Fibroblast of lung (primary cell): ENCODE results near the gene CRACDL. TPM values are rescaled to one million over a fixed set of nuclear protein-coding genes. Genes with fewer than 3 reads are reported as not detected.

ENCODE experiments used
- DNase-seq, 2 donors: peaks; one replicate each; pipeline versions ENCODE4 v3.0.0 to v3.0.0-alpha.2; 2010; ENCODE audit warnings: low read depth in 2 of 2
- H2AFZ ChIP-seq: 2 replicates; pipeline ENCODE4 v1.5.1; 2012; ENCODE audit warnings: low read length, control low read depth, inconsistent platforms
- H3K27ac ChIP-seq: 2 replicates; pipeline ENCODE4 v1.5.1; 2011; ENCODE audit warnings: low read length, control low read depth; ENCODE audit not compliant: insufficient read depth
- H3K27me3 ChIP-seq: 2 replicates; pipeline ENCODE4 v1.5.1; 2011; ENCODE audit warnings: mild to moderate bottlenecking, low read length; ENCODE audit not compliant: control insufficient read depth, insufficient read depth
- H3K36me3 ChIP-seq: 2 replicates; pipeline ENCODE4 v1.5.1; 2011; ENCODE audit warnings: low read length; ENCODE audit not compliant: control insufficient read depth, insufficient read depth
- H3K4me1 ChIP-seq: 2 replicates; pipeline ENCODE4 v1.5.1; 2011; ENCODE audit warnings: low read length; ENCODE audit not compliant: control insufficient read depth, insufficient read depth; ENCODE audit errors: extremely low read depth
- H3K4me2 ChIP-seq: 2 replicates; pipeline ENCODE4 v1.5.1; 2011; ENCODE audit warnings: low read length, control low read depth; ENCODE audit not compliant: insufficient read depth; ENCODE audit errors: extremely low read depth
- H3K4me3 ChIP-seq, 4 experiments: fragments of 200-600 bp in 1 of 4; sonication (generic) in 1 of 4; replicated peaks in 1 of 4; 2 replicates each; pipeline ENCODE4 v1.5.1; 2011 to 2016; ENCODE audit warnings: low read length in 4 of 4, low read depth in 3 of 4, mild to moderate bottlenecking in 3 of 4, control low read depth in 2 of 4, inconsistent platforms in 1 of 4, mixed read lengths in 1 of 4; ENCODE audit not compliant: insufficient read depth in 1 of 4; ENCODE audit errors: control extremely low read depth in 1 of 4
- H3K79me2 ChIP-seq: 2 replicates; pipeline ENCODE4 v1.5.1; 2012; ENCODE audit warnings: mild to moderate bottlenecking, low read length, inconsistent platforms; ENCODE audit not compliant: control insufficient read depth, insufficient read depth
- H3K9ac ChIP-seq: 2 replicates; pipeline ENCODE4 v1.5.1; 2011; ENCODE audit warnings: mild to moderate bottlenecking, low read length, control low read depth; ENCODE audit not compliant: insufficient read depth
- H3K9me3 ChIP-seq: 2 replicates; pipeline ENCODE4 v1.5.1; 2012; ENCODE audit warnings: low read depth, low read length; ENCODE audit not compliant: control insufficient read depth, insufficient read depth
- H4K20me1 ChIP-seq: 2 replicates; pipeline ENCODE4 v1.5.1; 2011; ENCODE audit warnings: low read length; ENCODE audit not compliant: control insufficient read depth, insufficient read depth; ENCODE audit errors: extremely low read depth
- CTCF ChIP-seq, 2 donors: IDR thresholded peaks in 1 of 2; conservative IDR thresholded peaks in 1 of 2; 1 replicate in 1 of 2; 2 replicates in 1 of 2; pipeline ENCODE4 v1.5.1; 2011 to 2012; ENCODE audit warnings: low read length in 2 of 2, control low read depth in 1 of 2, inconsistent platforms in 1 of 2, low read depth in 1 of 2, mild to moderate bottlenecking in 1 of 2
- EZH2 ChIP-seq: IDR thresholded peaks from 2 replicates; pipeline ENCODE4 v1.5.1; 2012; ENCODE audit warnings: low read length, control low read depth, mild to moderate bottlenecking; ENCODE audit errors: missing control alignments
- polyA plus RNA-seq, 2 donors: library from polyadenylated mRNA; depleted of rRNA in 1 of 2; stranded (reverse) in 1 of 2; unstranded in 1 of 2; fragments of >200 nt; gene quantifications; 2 replicates each; pipeline ENCODE4 v1.2.1, GENCODE V29; 2011 to 2012; ENCODE audit warnings: missing spikeins in 1 of 2
- total RNA-seq: library from RNA; depleted of rRNA; stranded (reverse); fragments of >200 nt; gene quantifications from 2 replicates; pipeline ENCODE4 v1.2.1, GENCODE V29; 2014

CRACDL gene
- total and polyA plus RNA-seq, 2 donors (not counting 1 experiment from before 2014, with no cell fraction given) = not detected

GRCh38 chr2:98876741-98877140 lies 59.3 kb downstream of the CRACDL start:
- Histone ChIP-seq H3K9me3 (no peaks in the 10 kb centered on the region), H3K9ac (no peak overlapping the region), H3K4me1 (no peaks in the 10 kb centered on the region), H4K20me1 (no peaks in the 10 kb centered on the region), H3K4me2 (no peak overlapping the region), H3K27me3 (peaks cover 2% of the 10 kb centered on the region), H2AFZ (no peak overlapping the region), H3K4me3 (no peak overlapping the region), H3K27ac (no peak overlapping the region), H3K79me2 (no peaks in the 10 kb centered on the region), H3K36me3 (no peaks in the 10 kb centered on the region)
- TF ChIP-seq EZH2 = no peak
- no peak for TF ChIP-seq CTCF (conservative IDR thresholded peaks at IDR 0.05 in 1 of 2, IDR thresholded peaks at IDR 0.05 in 1 of 2; ENCODE audit: low read depth in 1 of 2, low read length in 2 of 2)
- peak in 1 of 2 donors; percentile 64 for DNase-seq

GRCh38 chr2:98875746-98876145 lies 60.3 kb downstream of the CRACDL start:
- no peaks in the 10 kb centered on the region for H4K20me1 ChIP-seq

GRCh38 chr2:98875081-98875728 lies 60.8 kb downstream of the CRACDL start:
- Histone ChIP-seq H3K4me3 (no peak overlapping the region), H2AFZ (no peak overlapping the region), H3K27me3 (peaks cover 2% of the 10 kb centered on the region), H3K79me2 (no peaks in the 10 kb centered on the region), H3K27ac (no peak overlapping the region), H3K9me3 (no peaks in the 10 kb centered on the region), H4K20me1 (no peaks in the 10 kb centered on the region), H3K4me2 (no peak overlapping the region), H3K9ac (no peak overlapping the region), H3K36me3 (no peaks in the 10 kb centered on the region), H3K4me1 (no peaks in the 10 kb centered on the region)
- DNase-seq = no peak
- no peak for TF ChIP-seq EZH2

More at GRCh38 chr2:98875746-98876145, 60.3 kb downstream of the CRACDL start:
- Histone ChIP-seq H3K9me3 (no peaks in the 10 kb centered on the region), H3K4me2 (no peak overlapping the region), H3K36me3 (no peaks in the 10 kb centered on the region), H3K79me2 (no peaks in the 10 kb centered on the region), H3K27ac (no peak overlapping the region), H3K4me1 (no peaks in the 10 kb centered on the region), H3K27me3 (peaks cover 2% of the 10 kb centered on the region), H2AFZ (no peak overlapping the region), H3K9ac (no peak overlapping the region), H3K4me3 (no peak overlapping the region)
- no peak for DNase-seq
- TF ChIP-seq CTCF (conservative IDR thresholded peaks at IDR 0.05 in 1 of 2, IDR thresholded peaks at IDR 0.05 in 1 of 2; ENCODE audit: low read depth in 1 of 2, low read length in 2 of 2) (no peak), EZH2 (no peak)
